Measurements from ENCODE around the gene RCAN2. TPM values are rescaled to one million over a fixed set of nuclear protein-coding genes. Genes with fewer than 3 reads are reported as not detected.

Gene RCAN2
- 1.2 and 7.3 TPM in 2 replicates for total RNA-seq (ENCODE audit: low replicate concordance)

GRCh38 chr6:46491201-46491627 is at the start of gene RCAN2:
Gene RCAN2 (minus strand): TSS chr6:46491449.

Other genes starting within 250 kb of the RCAN2 start
- gene CYP39A1, start 161.4 kb upstream of the RCAN2 start, total RNA-seq (ENCODE audit: low replicate concordance) = under 0.01 and 2.1 TPM in 2 replicates
- 0.75 and 17.0 TPM in 2 replicates for gene SLC25A27, start 161.5 kb upstream of the RCAN2 start, total RNA-seq (ENCODE audit: low replicate concordance)
- gene TDRD6, start 196.4 kb upstream of the RCAN2 start, total RNA-seq (ENCODE audit: low replicate concordance) = 0.08 and 0.23 TPM in 2 replicates
- gene PLA2G7, start 243.9 kb upstream of the RCAN2 start, total RNA-seq (ENCODE audit: low replicate concordance) = not detected in 2 replicates

All from smooth muscle cell of the coronary artery (primary cell).